ENCODE data around the gene TTC33.

TTC33 gene

DNA sequence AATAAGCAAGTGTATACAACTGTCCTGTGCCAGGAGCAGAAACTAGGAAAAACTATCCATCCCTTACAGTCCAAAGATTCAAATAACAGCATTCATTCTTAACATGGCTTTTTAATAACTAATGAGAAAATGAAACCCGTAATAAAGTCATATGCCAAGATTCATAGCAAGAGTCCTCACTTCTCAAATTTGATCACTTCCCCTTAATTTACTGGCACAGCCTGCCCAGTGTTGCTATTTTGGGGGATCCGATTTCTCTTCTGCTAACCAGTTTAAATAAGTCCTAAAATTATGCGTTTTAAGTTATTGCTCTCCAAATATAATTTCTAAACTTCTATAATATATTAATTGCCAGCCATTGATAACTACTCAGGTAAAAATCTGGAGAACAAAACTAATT lies 253.0 kb downstream of the TTC33 start:
- H3K36me3 ChIP-seq (ENCODE audit: insufficient read depth, low read length): no peaks in the 10 kb centered on the region
- H3K27ac ChIP-seq: no peak overlapping the region
- no peak overlapping the region for H3K9ac ChIP-seq (ENCODE audit: insufficient read length)
- TF ChIP-seq FOXP2 (optimal IDR thresholded peaks at IDR 0.05; ENCODE audit: control extremely low read depth, extremely low read length, insufficient read depth): no peak
- TF ChIP-seq EZH2 (IDR thresholded peaks at IDR 0.05): no peak
- no peak for TF ChIP-seq POLR2AphosphoS5 (IDR thresholded peaks at IDR 0.05; ENCODE audit: borderline replicate concordance, low read depth, low read length)
- no peaks in the 10 kb centered on the region for H3K9me3 ChIP-seq (ENCODE audit: low read depth, low read length)
- H3K4me3 ChIP-seq: no peak overlapping the region
- DNase-seq (ENCODE audit: low read depth, low spot score): no peak

DNA sequence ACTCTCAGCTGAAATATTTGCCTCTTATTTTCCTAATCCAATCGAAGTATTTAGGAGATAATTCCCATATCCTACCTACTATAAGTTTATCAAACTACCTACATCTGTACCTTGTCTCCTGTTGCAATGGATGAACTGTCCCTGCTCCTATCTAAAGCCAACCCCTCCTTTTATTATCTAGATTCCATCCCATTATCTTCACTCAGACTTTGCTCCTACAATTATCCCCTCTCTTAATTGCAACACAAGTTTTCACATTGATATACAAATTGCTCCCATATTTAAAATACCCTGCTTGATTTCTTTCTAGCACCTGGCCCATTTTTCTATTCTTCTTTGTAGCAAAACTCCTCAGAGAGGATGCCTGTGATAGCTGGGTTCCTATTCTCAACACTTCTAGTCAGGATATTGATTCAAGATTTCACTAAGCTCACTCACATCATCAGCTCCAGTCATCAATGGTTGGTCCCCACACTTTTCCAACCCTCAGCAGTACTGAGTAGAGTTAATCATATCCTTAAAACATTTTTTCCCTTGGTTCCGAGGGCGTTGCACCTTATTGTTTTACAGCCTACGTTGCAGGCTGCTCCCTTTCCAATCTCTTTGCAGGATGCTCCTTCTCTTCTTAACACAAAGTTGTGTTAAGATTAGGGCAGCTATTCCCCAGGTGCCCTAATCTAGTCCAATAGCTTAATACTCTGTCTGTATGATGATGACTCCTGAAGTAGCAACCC lies 253.9 kb downstream of the TTC33 start:
- DNase-seq (ENCODE audit: low read depth, low spot score): no peak
- no peak for TF ChIP-seq FOXP2 (optimal IDR thresholded peaks at IDR 0.05; ENCODE audit: control extremely low read depth, extremely low read length, insufficient read depth)
- TF ChIP-seq EZH2 (IDR thresholded peaks at IDR 0.05): no peak
- no peak for TF ChIP-seq POLR2AphosphoS5 (IDR thresholded peaks at IDR 0.05; ENCODE audit: borderline replicate concordance, low read depth, low read length)
- no peaks in the 10 kb centered on the region for H3K36me3 ChIP-seq (ENCODE audit: insufficient read depth, low read length)
- H3K9me3 ChIP-seq (ENCODE audit: low read depth, low read length): no peaks in the 10 kb centered on the region
- H3K27ac ChIP-seq: no peak overlapping the region
- H3K9ac ChIP-seq (ENCODE audit: insufficient read length): no peak overlapping the region
- H3K4me3 ChIP-seq: no peak overlapping the region

- DNase-seq (ENCODE audit: low read depth, low spot score): no peak
- no peak overlapping the region for H3K27ac ChIP-seq
- TF ChIP-seq FOXP2 (optimal IDR thresholded peaks at IDR 0.05; ENCODE audit: control extremely low read depth, extremely low read length, insufficient read depth): no peak
- no peak for TF ChIP-seq EZH2 (IDR thresholded peaks at IDR 0.05)
- TF ChIP-seq POLR2AphosphoS5 (IDR thresholded peaks at IDR 0.05; ENCODE audit: borderline replicate concordance, low read depth, low read length): no peak
Measured at GRCh38 chr5:40499518-40500273, 256.1 kb downstream of the TTC33 start.

GRCh38 chr5:40499007-40499406 lies 256.8 kb downstream of the TTC33 start:
- Histone ChIP-seq H3K9ac (ENCODE audit: insufficient read length) (no peak overlapping the region), H3K36me3 (ENCODE audit: insufficient read depth, low read length) (no peaks in the 10 kb centered on the region), H3K4me3 (no peak overlapping the region), H3K9me3 (ENCODE audit: low read depth, low read length) (no peaks in the 10 kb centered on the region), H3K27ac (no peak overlapping the region)
- TF ChIP-seq EZH2 (IDR thresholded peaks at IDR 0.05) (no peak), POLR2AphosphoS5 (IDR thresholded peaks at IDR 0.05; ENCODE audit: borderline replicate concordance, low read depth, low read length) (no peak), FOXP2 (optimal IDR thresholded peaks at IDR 0.05; ENCODE audit: control extremely low read depth, extremely low read length, insufficient read depth) (no peak)
- no peak for DNase-seq (ENCODE audit: low read depth, low spot score)

More at GRCh38 chr5:40499518-40500273, 256.1 kb downstream of the TTC33 start:
- H3K36me3 ChIP-seq (ENCODE audit: insufficient read depth, low read length): no peaks in the 10 kb centered on the region
- H3K9me3 ChIP-seq (ENCODE audit: low read depth, low read length): no peaks in the 10 kb centered on the region
- H3K9ac ChIP-seq (ENCODE audit: insufficient read length): no peak overlapping the region
- H3K4me3 ChIP-seq: no peak overlapping the region

GRCh38 chr5:40497573-40497972 lies 258.2 kb downstream of the TTC33 start:
- Histone ChIP-seq H3K4me3 (no peak overlapping the region), H3K27ac (no peak overlapping the region), H3K36me3 (ENCODE audit: insufficient read depth, low read length) (no peaks in the 10 kb centered on the region), H3K9me3 (ENCODE audit: low read depth, low read length) (no peaks in the 10 kb centered on the region), H3K9ac (ENCODE audit: insufficient read length) (no peak overlapping the region)
- DNase-seq (ENCODE audit: low read depth, low spot score): no peak
- no peak for TF ChIP-seq EZH2 (IDR thresholded peaks at IDR 0.05)
- TF ChIP-seq FOXP2 (optimal IDR thresholded peaks at IDR 0.05; ENCODE audit: control extremely low read depth, extremely low read length, insufficient read depth): no peak
- no peak for TF ChIP-seq POLR2AphosphoS5 (IDR thresholded peaks at IDR 0.05; ENCODE audit: borderline replicate concordance, low read depth, low read length)

- no peaks in the 10 kb centered on the region for H3K36me3 ChIP-seq (ENCODE audit: insufficient read depth, low read length)
- no peak for TF ChIP-seq FOXP2 (optimal IDR thresholded peaks at IDR 0.05; ENCODE audit: control extremely low read depth, extremely low read length, insufficient read depth)
- no peak for TF ChIP-seq POLR2AphosphoS5 (IDR thresholded peaks at IDR 0.05; ENCODE audit: borderline replicate concordance, low read depth, low read length)
- no peak for TF ChIP-seq EZH2 (IDR thresholded peaks at IDR 0.05)
- H3K9ac ChIP-seq (ENCODE audit: insufficient read length): no peak overlapping the region
- no peak overlapping the region for H3K4me3 ChIP-seq
- H3K9me3 ChIP-seq (ENCODE audit: low read depth, low read length): no peaks in the 10 kb centered on the region
- H3K27ac ChIP-seq: no peak overlapping the region
- no peak for DNase-seq (ENCODE audit: low read depth, low spot score)
Measured at GRCh38 chr5:40495237-40495635, 260.5 kb downstream of the TTC33 start.

GRCh38 chr5:40494631-40495236 lies 261.0 kb downstream of the TTC33 start:
- no peak for TF ChIP-seq POLR2AphosphoS5 (IDR thresholded peaks at IDR 0.05; ENCODE audit: borderline replicate concordance, low read depth, low read length)
- TF ChIP-seq FOXP2 (optimal IDR thresholded peaks at IDR 0.05; ENCODE audit: control extremely low read depth, extremely low read length, insufficient read depth): no peak
- no peak for TF ChIP-seq EZH2 (IDR thresholded peaks at IDR 0.05)
- H3K9me3 ChIP-seq (ENCODE audit: low read depth, low read length): no peaks in the 10 kb centered on the region
- no peak overlapping the region for H3K9ac ChIP-seq (ENCODE audit: insufficient read length)
- no peak overlapping the region for H3K27ac ChIP-seq
- H3K36me3 ChIP-seq (ENCODE audit: insufficient read depth, low read length): no peaks in the 10 kb centered on the region
- no peak for DNase-seq (ENCODE audit: low read depth, low spot score)
- no peak overlapping the region for H3K4me3 ChIP-seq

DNA sequence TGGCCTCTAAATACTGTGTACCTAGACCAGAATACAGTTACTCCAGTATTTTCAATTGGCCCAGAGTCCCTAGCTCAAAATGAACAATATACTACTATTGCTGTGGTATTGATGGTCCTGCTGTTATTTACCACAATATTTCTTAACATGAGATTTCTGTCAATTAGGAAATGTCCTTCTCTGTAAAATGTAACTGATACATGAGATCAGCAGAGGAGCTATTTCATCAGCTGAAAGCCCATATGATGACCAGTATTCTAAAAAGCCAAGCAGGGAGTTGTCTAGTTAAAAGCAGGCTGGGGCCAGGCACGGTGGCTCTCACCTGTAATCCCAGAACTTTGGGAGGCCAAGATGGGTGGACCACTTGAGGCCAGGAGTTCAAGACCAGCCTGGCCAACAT lies 263.7 kb downstream of the TTC33 start:
- Histone ChIP-seq H3K4me3 (no peak overlapping the region), H3K9ac (ENCODE audit: insufficient read length) (no peak overlapping the region), H3K9me3 (ENCODE audit: low read depth, low read length) (no peaks in the 10 kb centered on the region), H3K27ac (no peak overlapping the region), H3K36me3 (ENCODE audit: insufficient read depth, low read length) (no peaks in the 10 kb centered on the region)
- DNase-seq (ENCODE audit: low read depth, low spot score): no peak
- no peak for TF ChIP-seq EZH2 (IDR thresholded peaks at IDR 0.05)
- no peak for TF ChIP-seq FOXP2 (optimal IDR thresholded peaks at IDR 0.05; ENCODE audit: control extremely low read depth, extremely low read length, insufficient read depth)
- no peak for TF ChIP-seq POLR2AphosphoS5 (IDR thresholded peaks at IDR 0.05; ENCODE audit: borderline replicate concordance, low read depth, low read length)

All from SK-N-MC (cell line).